Measurements from ENCODE around the gene HRK. TPM values are rescaled to one million over a fixed set of nuclear protein-coding genes. Genes with fewer than 3 reads are reported as not detected.
A peak's percentile ranks its signal among the peaks of the same experiment; 100 is the strongest.

HRK gene
- total and polyA plus RNA-seq, 2 of the 13 experiments (the other 11 are each of a cell fraction or from before 2014, with no cell fraction given), result 0.02 TPM; not detected in 1

GRCh38 chr12:116910645-116911451 lies 29.6 kb upstream of the HRK start, which contains the start of gene FBXW8 (continued):
- TF ChIP-seq FOXO4 (CRISPR knock-in tag; conservative IDR thresholded peaks at IDR 0.05) (no peak), CHCHD3 (CRISPR knock-in tag; IDR thresholded peaks at IDR 0.05) (0 out of 2 replicates have a peak, but pooled peaks have one; percentile 67), ZNF280D (CRISPR knock-in tag; IDR thresholded peaks at IDR 0.05) (peak; percentile 56; the same call in 1 of the 2 replicates), BHLHE40 (IDR thresholded peaks at IDR 0.05; ENCODE audit: low read length) (peak; percentile 63), KLF9 (CRISPR knock-in tag; IDR thresholded peaks at IDR 0.05; ENCODE audit: low read depth) (peak; percentile 98), PLSCR1 (CRISPR knock-in tag; IDR thresholded peaks at IDR 0.05; ENCODE audit: borderline replicate concordance) (no peak), ZNF3 (CRISPR knock-in tag; IDR thresholded peaks at IDR 0.05) (peak; percentile 97), BCL6 (CRISPR knock-in tag; IDR thresholded peaks at IDR 0.05) (no peak), FOXC1 (CRISPR knock-in tag; IDR thresholded peaks at IDR 0.05; ENCODE audit: borderline replicate concordance) (peak; percentile 50; the same call in 1 of the 2 replicates), ZNF543 (CRISPR knock-in tag; IDR thresholded peaks at IDR 0.05) (peak; percentile 77; the same call in 1 of the 2 replicates), ZNF792 (CRISPR knock-in tag; IDR thresholded peaks at IDR 0.05) (no peak), ZNF784 (CRISPR knock-in tag; IDR thresholded peaks at IDR 0.05; ENCODE audit: borderline replicate concordance) (no peak), YY1 (IDR thresholded peaks at IDR 0.05; ENCODE audit: insufficient read depth, insufficient replicate concordance, low read depth, low read length) (peak; percentile 82), TGIF2 (CRISPR knock-in tag; IDR thresholded peaks at IDR 0.05) (peak; percentile 69), BCLAF1 (IDR thresholded peaks at IDR 0.05) (no peak)
